ENCODE data around the gene KCNAB2.

The KCNAB2 gene

DNA sequence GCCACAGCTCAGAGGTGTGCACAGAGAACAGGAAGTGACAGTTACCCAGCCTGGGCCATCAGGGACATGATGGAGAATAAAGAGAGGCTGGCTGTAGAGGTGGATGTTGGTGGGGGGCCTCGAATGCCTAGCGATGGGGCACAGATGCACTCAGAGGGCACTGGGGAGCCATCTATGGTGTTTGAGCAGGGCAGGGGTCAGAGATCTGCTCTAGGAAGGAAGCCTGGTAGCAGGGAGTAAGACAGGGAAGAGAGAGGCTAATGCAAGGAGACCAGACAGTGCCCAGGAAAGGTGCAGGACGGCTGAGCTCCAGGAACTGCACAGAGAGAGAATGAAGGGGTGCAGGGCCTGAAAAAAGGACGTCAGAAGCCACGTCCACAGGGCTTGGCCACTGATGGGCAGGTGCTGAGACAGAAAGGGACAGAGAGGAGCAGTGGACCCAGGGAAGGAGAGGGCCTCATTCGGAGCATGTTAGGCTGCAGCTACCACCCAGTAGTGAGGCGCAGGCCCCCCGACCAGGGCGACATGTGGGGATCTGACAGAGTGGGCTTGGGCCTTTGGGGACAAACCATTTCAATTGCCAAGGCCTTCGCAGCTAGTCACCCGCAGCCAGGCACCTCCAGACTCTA lies 1.1 kb upstream of the KCNAB2 start:
- CTCF ChIA-PET: interaction anchor here (0.9 to 1.0 kb wide), 2 partner anchors 9 to 51 kb away, joined by 3 to 4 read pairs; no protein-coding TSS in a partner anchor
- Histone ChIP-seq H3K4me3 (ENCODE audit: control insufficient read depth in 1 of 7, extremely low read depth in 1 of 7, insufficient read depth in 4 of 7, low read depth in 2 of 7, low read length in 6 of 7) (no peak overlapping the region), H3K36me3 (ENCODE audit: control insufficient read depth in 4 of 4, insufficient read depth in 4 of 4, low read length in 3 of 4) (peaks cover 10 to 99% (median 77%) of the 10 kb centered on the region in 4 experiments)

DNA sequence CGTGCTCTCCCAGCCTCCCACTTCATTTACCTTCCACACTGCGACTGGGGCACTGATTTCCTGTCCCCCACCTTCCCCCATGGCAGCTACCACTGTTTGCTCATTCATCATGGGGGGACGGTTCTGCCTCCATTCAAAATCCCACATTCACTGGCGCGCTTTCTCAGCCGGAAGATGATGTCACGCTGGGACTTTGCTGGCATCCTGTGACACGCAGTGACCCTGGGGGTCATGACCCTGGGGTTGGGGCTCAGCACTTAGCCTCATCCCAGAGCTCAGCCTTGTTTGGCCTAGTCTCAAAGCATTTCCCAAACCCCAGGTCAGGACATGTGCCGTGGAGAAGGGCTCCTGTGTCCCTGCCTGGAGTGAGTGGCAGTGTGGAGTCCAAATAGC lies 582 bp upstream of the KCNAB2 start:
- no peak for DNase-seq
- ChIA-PET CTCF (interaction anchor here (0.9 kb wide), 1 partner anchor 51 kb away, joined by 3 read pairs; no protein-coding TSS in a partner anchor), POLR2A (interaction anchor here (0.6 kb wide), 1 partner anchor 411 kb away, joined by 3 read pairs; no protein-coding TSS in a partner anchor)
- Histone ChIP-seq H3K27ac (ENCODE audit: insufficient read depth in 1 of 2, low read depth in 1 of 2, low read length in 2 of 2, poor library complexity in 1 of 2, severe bottlenecking in 2 of 2) (no peak overlapping the region), H3K27me3 (replicated peaks in 2 of 5; ENCODE audit: control insufficient read depth in 4 of 5, insufficient read depth in 5 of 5, low read length in 4 of 5) (no peaks in the 10 kb centered on the region), H3K9me3 (ENCODE audit: control extremely low read depth in 1 of 5, control insufficient read depth in 4 of 5, insufficient read depth in 2 of 5, low read depth in 1 of 5, low read length in 4 of 5) (no peaks in the 10 kb centered on the region), H3K4me3 (ENCODE audit: control insufficient read depth in 1 of 7, extremely low read depth in 1 of 7, insufficient read depth in 4 of 7, low read depth in 2 of 7, low read length in 6 of 7) (no peak overlapping the region), H3K36me3 (ENCODE audit: control insufficient read depth in 4 of 4, insufficient read depth in 4 of 4, low read length in 3 of 4) (peaks cover 12 to 99% (median 75%) of the 10 kb centered on the region in 4 experiments), H3K4me1 (ENCODE audit: control extremely low read depth in 1 of 4, control insufficient read depth in 4 of 4, insufficient read depth in 4 of 4, low read length in 3 of 4) (peaks cover 0 to 5% (median 0%) of the 10 kb centered on the region in 4 experiments)
- 93% methylated on average over 9 of the region's 9 CpGs for WGBS (ENCODE audit: insufficient coverage)

More for the DNA sequence above, 1.1 kb upstream of the KCNAB2 start:
- POLR2A ChIA-PET: interaction anchor here (0.6 kb wide), 1 partner anchor 410 kb away, joined by 3 read pairs; no protein-coding TSS in a partner anchor
- no peak for DNase-seq
- 96% methylated on average over 11 of the region's 11 CpGs for WGBS (ENCODE audit: insufficient coverage)
- Histone ChIP-seq H3K27me3 (replicated peaks in 2 of 5; ENCODE audit: control insufficient read depth in 4 of 5, insufficient read depth in 5 of 5, low read length in 4 of 5) (no peaks in the 10 kb centered on the region), H3K9me3 (ENCODE audit: control extremely low read depth in 1 of 5, control insufficient read depth in 4 of 5, insufficient read depth in 2 of 5, low read depth in 1 of 5, low read length in 4 of 5) (no peaks in the 10 kb centered on the region), H3K4me1 (ENCODE audit: control extremely low read depth in 1 of 4, control insufficient read depth in 4 of 4, insufficient read depth in 4 of 4, low read length in 3 of 4) (peaks cover 0 to 5% (median 0%) of the 10 kb centered on the region in 4 experiments), H3K27ac (ENCODE audit: insufficient read depth in 1 of 2, low read depth in 1 of 2, low read length in 2 of 2, poor library complexity in 1 of 2, severe bottlenecking in 2 of 2) (no peak overlapping the region)

DNA sequence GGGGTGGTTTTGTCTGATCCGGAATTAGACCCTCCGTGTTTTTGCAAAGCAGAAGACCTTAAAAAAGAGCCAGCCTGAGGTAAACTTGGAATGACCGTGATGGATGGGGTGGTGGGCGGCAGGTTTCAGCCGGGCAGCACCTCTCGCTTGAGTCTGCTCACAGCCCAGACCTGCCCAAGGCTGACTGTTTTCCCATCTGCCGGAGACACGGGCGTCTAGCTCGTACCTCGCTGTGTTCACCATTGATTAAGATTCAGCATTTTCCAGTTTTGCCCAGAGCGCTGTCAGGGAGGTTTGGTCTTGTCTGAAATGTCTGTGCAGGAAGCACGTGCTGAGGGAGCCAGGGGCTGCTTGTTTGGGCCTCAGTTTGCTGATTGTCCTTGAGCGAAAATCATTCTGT lies 591 bp downstream of the KCNAB2 start:
- no peaks in the 10 kb centered on the region for H3K27me3 ChIP-seq (replicated peaks in 2 of 5; ENCODE audit: control insufficient read depth in 4 of 5, insufficient read depth in 5 of 5, low read length in 4 of 5)
- DNase-seq: no peak
- POLR2A ChIA-PET: no interaction called here
- over 99% methylated on average over 14 of the region's 14 CpGs for WGBS (ENCODE audit: insufficient coverage)
- H3K36me3 ChIP-seq (ENCODE audit: control insufficient read depth in 4 of 4, insufficient read depth in 4 of 4, low read length in 3 of 4): peaks cover 19 to 99% (median 75%) of the 10 kb centered on the region in 4 experiments
- no peak overlapping the region for H3K4me3 ChIP-seq (ENCODE audit: control insufficient read depth in 1 of 7, extremely low read depth in 1 of 7, insufficient read depth in 4 of 7, low read depth in 2 of 7, low read length in 6 of 7)
- peaks cover 0 to 5% (median 0%) of the 10 kb centered on the region in 4 experiments for H3K4me1 ChIP-seq (ENCODE audit: control extremely low read depth in 1 of 4, control insufficient read depth in 4 of 4, insufficient read depth in 4 of 4, low read length in 3 of 4)
- no peak overlapping the region for H3K27ac ChIP-seq (ENCODE audit: insufficient read depth in 1 of 2, low read depth in 1 of 2, low read length in 2 of 2, poor library complexity in 1 of 2, severe bottlenecking in 2 of 2)
- no peaks in the 10 kb centered on the region for H3K9me3 ChIP-seq (ENCODE audit: control extremely low read depth in 1 of 5, control insufficient read depth in 4 of 5, insufficient read depth in 2 of 5, low read depth in 1 of 5, low read length in 4 of 5)
- CTCF ChIA-PET: no interaction called here

DNA sequence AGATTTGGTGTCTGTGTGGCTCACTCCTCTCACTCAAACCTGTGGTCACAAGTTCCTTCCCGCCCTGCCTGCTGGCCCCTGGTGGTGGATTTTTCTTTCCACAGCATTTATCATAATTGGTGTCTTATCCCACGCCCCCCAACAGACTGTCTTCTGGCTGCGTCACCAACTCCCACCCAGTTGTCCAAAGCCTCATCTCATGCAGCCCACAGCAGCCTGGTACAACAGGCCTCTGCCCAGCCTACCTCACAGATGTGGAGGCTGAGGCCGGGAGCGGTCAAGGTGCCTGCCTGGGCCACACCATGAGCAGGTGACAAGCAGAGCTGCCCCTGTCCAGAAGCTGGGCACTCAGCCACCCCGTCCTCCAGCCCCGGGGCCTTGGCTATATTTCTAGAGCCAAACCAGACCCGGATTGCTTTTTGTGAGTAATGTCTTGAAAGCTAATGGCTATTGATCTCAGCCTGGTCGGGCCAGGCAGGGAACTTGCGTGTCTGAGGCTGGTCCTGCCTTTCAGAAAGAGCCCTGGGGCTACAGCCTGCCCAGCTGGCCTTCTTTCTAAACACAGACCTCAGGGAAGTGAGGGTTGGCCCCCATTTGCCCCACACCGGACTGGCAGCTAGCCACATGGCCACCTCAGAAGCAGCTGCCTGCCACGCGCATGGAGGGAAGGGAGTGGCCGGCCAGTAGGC lies 2.6 kb downstream of the KCNAB2 start:
- WGBS (ENCODE audit: insufficient coverage): 91% methylated on average over 10 of the region's 14 CpGs
- H3K27ac ChIP-seq (ENCODE audit: insufficient read depth in 1 of 2, low read depth in 1 of 2, low read length in 2 of 2, poor library complexity in 1 of 2, severe bottlenecking in 2 of 2): no peak overlapping the region
- no peak overlapping the region for H3K4me3 ChIP-seq (ENCODE audit: control insufficient read depth in 1 of 7, extremely low read depth in 1 of 7, insufficient read depth in 4 of 7, low read depth in 2 of 7, low read length in 6 of 7)
- peaks cover 0 to 5% (median 0%) of the 10 kb centered on the region in 4 experiments for H3K4me1 ChIP-seq (ENCODE audit: control extremely low read depth in 1 of 4, control insufficient read depth in 4 of 4, insufficient read depth in 4 of 4, low read length in 3 of 4)
- ChIA-PET CTCF (interaction anchor here (1.4 kb wide), 1 partner anchor 23 kb away, joined by 4 read pairs; no protein-coding TSS in a partner anchor), POLR2A (no interaction called here)
- no peaks in the 10 kb centered on the region for H3K27me3 ChIP-seq (replicated peaks in 2 of 5; ENCODE audit: control insufficient read depth in 4 of 5, insufficient read depth in 5 of 5, low read length in 4 of 5)
- DNase-seq: peak in 2 of 3 donors; percentile 13
- peaks cover 18 to 90% (median 66%) of the 10 kb centered on the region in 4 experiments for H3K36me3 ChIP-seq (ENCODE audit: control insufficient read depth in 4 of 4, insufficient read depth in 4 of 4, low read length in 3 of 4)
- no peaks in the 10 kb centered on the region for H3K9me3 ChIP-seq (ENCODE audit: control extremely low read depth in 1 of 5, control insufficient read depth in 4 of 5, insufficient read depth in 2 of 5, low read depth in 1 of 5, low read length in 4 of 5)

DNA sequence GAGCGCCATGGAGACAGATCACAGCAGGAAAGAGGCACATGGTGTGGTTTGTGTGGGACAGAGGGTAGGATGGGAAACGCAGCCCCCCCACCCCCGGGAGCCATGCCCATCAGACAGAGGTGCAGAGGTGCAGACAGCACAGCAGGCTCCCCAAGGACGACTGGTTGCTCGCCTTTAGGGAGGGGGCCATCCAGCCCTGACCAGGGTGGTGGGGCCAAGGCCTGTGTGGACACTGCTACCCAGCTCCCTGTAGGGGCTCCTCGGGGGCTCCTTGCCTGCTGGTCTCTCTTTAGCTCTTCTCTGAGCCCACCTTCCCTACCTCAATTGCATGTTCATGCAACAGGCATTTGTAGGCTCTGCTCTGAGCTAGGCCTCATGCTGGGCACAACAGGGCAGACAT lies 3.7 kb downstream of the KCNAB2 start:
- DNase-seq: no peak
- POLR2A ChIA-PET: interaction anchor here (0.8 kb wide), 1 partner anchor 191 kb away, joined by 3 read pairs; no protein-coding TSS in a partner anchor
- Histone ChIP-seq H3K36me3 (ENCODE audit: control insufficient read depth in 4 of 4, insufficient read depth in 4 of 4, low read length in 3 of 4) (peaks cover 19 to 86% (median 64%) of the 10 kb centered on the region in 4 experiments), H3K27ac (ENCODE audit: insufficient read depth in 1 of 2, low read depth in 1 of 2, low read length in 2 of 2, poor library complexity in 1 of 2, severe bottlenecking in 2 of 2) (no peak overlapping the region), H3K9me3 (ENCODE audit: control extremely low read depth in 1 of 5, control insufficient read depth in 4 of 5, insufficient read depth in 2 of 5, low read depth in 1 of 5, low read length in 4 of 5) (no peaks in the 10 kb centered on the region), H3K27me3 (replicated peaks in 2 of 5; ENCODE audit: control insufficient read depth in 4 of 5, insufficient read depth in 5 of 5, low read length in 4 of 5) (no peaks in the 10 kb centered on the region), H3K4me1 (ENCODE audit: control extremely low read depth in 1 of 4, control insufficient read depth in 4 of 4, insufficient read depth in 4 of 4, low read length in 3 of 4) (peaks cover 0 to 5% (median 0%) of the 10 kb centered on the region in 4 experiments), H3K4me3 (ENCODE audit: control insufficient read depth in 1 of 7, extremely low read depth in 1 of 7, insufficient read depth in 4 of 7, low read depth in 2 of 7, low read length in 6 of 7) (no peak overlapping the region)
- CTCF ChIA-PET: interaction anchor here (0.9 to 1.4 kb wide), 3 partner anchors 15 to 56 kb away, joined by 3 to 4 read pairs (median 3); no protein-coding TSS in a partner anchor
- 92% methylated on average over 5 of the region's 6 CpGs for WGBS (ENCODE audit: insufficient coverage)

DNA sequence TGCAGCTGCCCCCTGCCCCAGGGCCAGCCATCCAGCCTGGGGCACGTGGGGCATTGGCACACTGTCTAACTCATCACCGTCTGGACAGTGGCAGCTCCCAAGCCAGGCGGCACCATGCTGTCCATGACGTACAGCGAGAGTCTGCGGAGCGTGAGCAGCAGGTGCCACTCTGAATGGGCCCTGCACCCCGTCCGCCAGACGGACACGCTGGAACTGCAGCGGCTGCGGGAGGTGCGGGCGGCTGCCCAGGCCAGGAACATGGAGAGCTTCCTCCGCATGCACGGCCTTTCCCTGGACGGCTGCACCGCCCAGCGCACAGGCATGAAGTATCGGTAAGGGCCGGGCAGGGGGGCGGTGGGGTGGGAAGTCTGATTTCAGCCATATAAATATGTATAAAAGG lies 5.7 kb downstream of the KCNAB2 start:
- no peaks in the 10 kb centered on the region for H3K27me3 ChIP-seq (replicated peaks in 2 of 5; ENCODE audit: control insufficient read depth in 4 of 5, insufficient read depth in 5 of 5, low read length in 4 of 5)
- WGBS (ENCODE audit: insufficient coverage): 99% methylated on average over 23 of the region's 23 CpGs
- CTCF ChIA-PET: interaction anchor here (1.0 kb wide), 1 partner anchor 9 kb away, joined by 3 read pairs; no protein-coding TSS in a partner anchor
- no peaks in the 10 kb centered on the region for H3K9me3 ChIP-seq (ENCODE audit: control extremely low read depth in 1 of 5, control insufficient read depth in 4 of 5, insufficient read depth in 2 of 5, low read depth in 1 of 5, low read length in 4 of 5)
- DNase-seq: no peak
- POLR2A ChIA-PET: no interaction called here
- no peak overlapping the region for H3K27ac ChIP-seq (ENCODE audit: insufficient read depth in 1 of 2, low read depth in 1 of 2, low read length in 2 of 2, poor library complexity in 1 of 2, severe bottlenecking in 2 of 2)
- H3K36me3 ChIP-seq (ENCODE audit: control insufficient read depth in 4 of 4, insufficient read depth in 4 of 4, low read length in 3 of 4): peaks cover 13 to 78% (median 54%) of the 10 kb centered on the region in 4 experiments
- H3K4me3 ChIP-seq (ENCODE audit: control insufficient read depth in 1 of 7, extremely low read depth in 1 of 7, insufficient read depth in 4 of 7, low read depth in 2 of 7, low read length in 6 of 7): no peak overlapping the region
- H3K4me1 ChIP-seq (ENCODE audit: control extremely low read depth in 1 of 4, control insufficient read depth in 4 of 4, insufficient read depth in 4 of 4, low read length in 3 of 4): peaks cover 0 to 5% (median under 1%) of the 10 kb centered on the region in 4 experiments

Data from common myeloid progenitor, CD34-positive (primary cell).